ENCODE measurements around the gene DESI1. TPM values are rescaled to one million over a fixed set of nuclear protein-coding genes. Genes with fewer than 3 reads are reported as not detected.
"Not testable (repeated sequence)": the region's sequence is repeated elsewhere in the genome, so short reads cannot be mapped to it uniquely, and the experiment has no call there.

DESI1 gene
- polyA plus RNA-seq (ENCODE audit: insufficient read length), result 20.1 TPM

GRCh38 chr22:41620589-41621098, at the start of gene DESI1:
TSS of gene DESI1 (minus strand) at chr22:41621043. CDS start at chr22:41620839, 204 bp downstream.
- DNase-seq, result peak; percentile 41

- no peak for DNase-seq
These were observed 48.4 kb upstream of the DESI1 start for GRCh38 chr22:41668971-41669911.

- DNase-seq, result no peak
These were observed 44.1 kb upstream of the DESI1 start for GRCh38 chr22:41664951-41665350.

GRCh38 chr22:41664490-41664889, 43.6 kb upstream of the DESI1 start:
- DNase-seq, result no peak

GRCh38 chr22:41663594-41663993, 42.8 kb upstream of the DESI1 start:
- DNase-seq, result not testable (repeated sequence)

- DNase-seq, result no peak
These were observed 40.9 kb upstream of the DESI1 start for GRCh38 chr22:41661713-41662112.

GRCh38 chr22:41661088-41661487, 40.2 kb upstream of the DESI1 start:
- no peak for DNase-seq

- no peak for DNase-seq
These were observed 39.6 kb upstream of the DESI1 start for GRCh38 chr22:41660416-41660815.

- DNase-seq, result no peak
These were observed 39.1 kb upstream of the DESI1 start for GRCh38 chr22:41659941-41660340.

GRCh38 chr22:41658869-41659268, 38.0 kb upstream of the DESI1 start:
- no peak for DNase-seq

- DNase-seq, result no peak
These were observed 36.9 kb upstream of the DESI1 start for GRCh38 chr22:41657709-41658108.

GRCh38 chr22:41656556-41656955, 35.7 kb upstream of the DESI1 start:
- DNase-seq, result no peak

- DNase-seq, result no peak
These were observed 33.5 kb upstream of the DESI1 start for GRCh38 chr22:41654322-41654721.

- no peak for DNase-seq
These were observed 30.0 kb upstream of the DESI1 start for GRCh38 chr22:41650821-41651220.

GRCh38 chr22:41650229-41650628, 29.4 kb upstream of the DESI1 start:
- no peak for DNase-seq

- DNase-seq, result no peak
These were observed 27.6 kb upstream of the DESI1 start for GRCh38 chr22:41648432-41648831.

GRCh38 chr22:41647771-41648170, 26.9 kb upstream of the DESI1 start:
- DNase-seq, result no peak

GRCh38 chr22:41642331-41643110, 21.7 kb upstream of the DESI1 start:
- DNase-seq, result no peak

GRCh38 chr22:41641854-41642253, 21.0 kb upstream of the DESI1 start:
- no peak for DNase-seq

GRCh38 chr22:41638748-41639147, 17.9 kb upstream of the DESI1 start:
- no peak for DNase-seq

- DNase-seq, result no peak
These were observed 17.3 kb upstream of the DESI1 start for GRCh38 chr22:41638124-41638523.

- not testable (repeated sequence) for DNase-seq
These were observed 16.8 kb upstream of the DESI1 start for GRCh38 chr22:41637623-41638022.

- no peak for DNase-seq
These were observed 15.6 kb upstream of the DESI1 start for GRCh38 chr22:41636467-41636866.
